Mucosa of descending colon (tissue), 3 donors: ENCODE measurements around the gene MYO10. TPM values are rescaled to one million over a fixed set of nuclear protein-coding genes. Genes with fewer than 3 reads are reported as not detected.

Source experiments
- ATAC-seq: fragments of 200-7000 bp; cut with Tn5 transposase; one replicate; pipeline ENCODE4 v1.9.1; 2020; ENCODE audit warnings: mild to moderate bottlenecking, moderate library complexity
- DNase-seq, 3 donors: peaks; one replicate each; pipeline ENCODE4 v3.0.0-alpha.2; 2020
- H3K36me3 ChIP-seq: fragments of 200-600 bp; one replicate; pipeline ENCODE4 v1.8.0; 2021; ENCODE audit warnings: low read depth, mild to moderate bottlenecking
- H3K4me1 ChIP-seq: fragments of 200-600 bp; one replicate; pipeline ENCODE4 v1.8.0; 2021; ENCODE audit warnings: low read depth, mild to moderate bottlenecking
- H3K4me3 ChIP-seq: fragments of 200-600 bp; one replicate; pipeline ENCODE4 v1.8.0; 2021; ENCODE audit warnings: mild to moderate bottlenecking
- H3K9me3 ChIP-seq: fragments of 200-600 bp; one replicate; pipeline ENCODE4 v1.8.0; 2021; ENCODE audit warnings: mild to moderate bottlenecking
- intact Hi-C, 2 donors: fragments of 100-400 bp; cut with DNase I in 1 of 2; cut with micrococcal nuclease in 1 of 2; formaldehyde crosslinking; loops; one replicate each; pipeline versions ENCODE4 v1.11.0 to v1.11.1; 2022; cut with DNase I, micrococcal nuclease
- total RNA-seq, 3 donors: library from RNA; stranded (reverse); fragmentation: NEBNext Ultra II Directional in 2 of 3; extraction: Animal tissue kit (Norgen Biotek cat#: 25700) in 2 of 3; gene quantifications; one replicate each; pipeline versions ENCODE4 v1.2.1 to v1.2.4, GENCODE V29; 2021 to 2023
- TF ChIP-seq, protein P1 (sequence below): fragments of 200-600 bp; IDR thresholded peaks from one replicate; pipeline ENCODE4 v1.8.0; 2022; ENCODE audit warnings: antibody characterized with exemption, mild to moderate bottlenecking
- donor health status: DM: no; HTN: no; CAD: no; lungs with moderate emphysema.
- donor health status: DM: no; HTN: no; CAD: no.
- donor health status: DM: no; HTN: yes; CAD: no.

MYO10 gene
- total RNA-seq, 3 donors from 2014 or later, result 29.4 to 87.8 (median 61.3) TPM

DNA sequence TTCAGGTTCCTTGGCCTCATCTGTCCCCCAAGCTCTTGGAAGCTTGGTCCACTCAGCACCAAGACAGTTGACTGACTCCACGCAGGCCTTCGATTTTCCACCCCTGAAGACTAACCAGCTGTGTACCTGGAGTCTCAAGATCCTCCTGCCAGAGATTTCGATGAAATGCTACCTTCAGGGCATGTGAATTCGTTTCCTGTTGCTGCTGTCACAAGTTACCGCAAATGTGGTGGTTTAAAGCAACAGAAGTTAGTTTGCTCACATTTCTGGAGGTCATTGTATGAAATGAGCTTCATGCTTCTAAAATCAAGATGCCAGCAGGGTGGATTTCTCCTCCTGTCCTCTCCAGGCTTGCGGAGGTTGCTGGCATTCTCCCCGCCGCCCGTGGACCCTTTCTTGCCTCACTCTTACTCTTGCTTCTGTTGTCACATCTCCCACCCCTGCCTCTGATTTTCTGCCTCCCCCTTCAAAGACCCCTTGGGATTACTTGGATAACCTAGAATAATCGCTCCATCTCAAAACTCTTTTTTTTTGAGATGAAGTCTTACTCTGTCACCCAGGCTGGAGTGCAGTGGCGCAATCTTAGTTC lies 291.7 kb downstream of the MYO10 start:
- Histone ChIP-seq H3K36me3 (no peaks in the 10 kb centered on the region), H3K4me1 (no peaks in the 10 kb centered on the region), H3K4me3 (no peak overlapping the region), H3K9me3 (no peaks in the 10 kb centered on the region)
- TF ChIP-seq, protein P1, sequence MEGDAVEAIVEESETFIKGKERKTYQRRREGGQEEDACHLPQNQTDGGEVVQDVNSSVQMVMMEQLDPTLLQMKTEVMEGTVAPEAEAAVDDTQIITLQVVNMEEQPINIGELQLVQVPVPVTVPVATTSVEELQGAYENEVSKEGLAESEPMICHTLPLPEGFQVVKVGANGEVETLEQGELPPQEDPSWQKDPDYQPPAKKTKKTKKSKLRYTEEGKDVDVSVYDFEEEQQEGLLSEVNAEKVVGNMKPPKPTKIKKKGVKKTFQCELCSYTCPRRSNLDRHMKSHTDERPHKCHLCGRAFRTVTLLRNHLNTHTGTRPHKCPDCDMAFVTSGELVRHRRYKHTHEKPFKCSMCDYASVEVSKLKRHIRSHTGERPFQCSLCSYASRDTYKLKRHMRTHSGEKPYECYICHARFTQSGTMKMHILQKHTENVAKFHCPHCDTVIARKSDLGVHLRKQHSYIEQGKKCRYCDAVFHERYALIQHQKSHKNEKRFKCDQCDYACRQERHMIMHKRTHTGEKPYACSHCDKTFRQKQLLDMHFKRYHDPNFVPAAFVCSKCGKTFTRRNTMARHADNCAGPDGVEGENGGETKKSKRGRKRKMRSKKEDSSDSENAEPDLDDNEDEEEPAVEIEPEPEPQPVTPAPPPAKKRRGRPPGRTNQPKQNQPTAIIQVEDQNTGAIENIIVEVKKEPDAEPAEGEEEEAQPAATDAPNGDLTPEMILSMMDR, result no peak
- intact Hi-C loops, result no loop called here
- DNase-seq (no peak), ATAC-seq (no peak)

DNA sequence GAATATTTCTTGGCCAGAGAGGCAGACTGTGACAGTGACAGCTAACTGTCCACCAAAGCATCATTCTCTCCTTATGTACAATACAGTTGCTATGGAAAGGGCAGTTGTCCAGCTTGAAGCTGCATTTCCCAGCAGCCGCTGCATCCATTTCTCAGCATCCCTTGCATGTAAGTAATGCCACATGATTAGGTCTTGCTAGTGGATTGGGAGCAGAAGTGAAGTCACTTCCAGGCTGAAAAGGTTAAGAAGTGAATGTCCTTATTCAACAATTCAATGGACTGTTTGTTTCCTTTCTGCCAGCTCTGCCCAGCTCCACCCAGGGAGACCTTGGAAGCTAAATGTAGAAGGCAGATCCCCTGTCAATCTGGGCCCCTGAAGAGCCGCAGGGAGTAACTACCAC lies 293.2 kb downstream of the MYO10 start:
- TF ChIP-seq, protein P1, result no peak
- DNase-seq (no peak), ATAC-seq (no peak)
- intact Hi-C loops, result no loop called here
- Histone ChIP-seq H3K4me1 (no peaks in the 10 kb centered on the region), H3K36me3 (no peaks in the 10 kb centered on the region), H3K4me3 (no peak overlapping the region), H3K9me3 (no peaks in the 10 kb centered on the region)

DNA sequence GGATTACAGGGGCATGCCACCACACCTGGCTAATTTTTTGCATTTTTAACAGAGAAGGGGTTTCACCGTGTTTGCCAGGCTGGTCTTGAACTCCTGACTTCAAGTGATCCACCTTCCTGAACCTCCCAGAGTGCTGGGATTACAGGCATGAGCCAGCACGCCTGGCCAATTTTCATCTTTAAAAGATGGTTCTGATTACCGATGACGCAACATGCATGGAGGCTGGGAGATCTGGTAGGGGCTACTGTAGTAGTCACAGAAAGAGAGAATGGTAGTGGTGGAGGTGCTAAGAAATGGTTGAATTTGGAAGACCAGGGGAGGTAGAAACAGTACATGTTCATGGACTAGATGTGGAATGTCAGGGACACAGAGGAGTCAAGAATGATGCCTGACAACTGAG lies 296.9 kb downstream of the MYO10 start:
- Histone ChIP-seq H3K4me1 (no peaks in the 10 kb centered on the region), H3K36me3 (no peaks in the 10 kb centered on the region), H3K9me3 (no peaks in the 10 kb centered on the region), H3K4me3 (no peak overlapping the region)
- no peak for ATAC-seq
- TF ChIP-seq, protein P1, result no peak
- DNase-seq, result no peak
- intact Hi-C loops, result no loop called here

DNA sequence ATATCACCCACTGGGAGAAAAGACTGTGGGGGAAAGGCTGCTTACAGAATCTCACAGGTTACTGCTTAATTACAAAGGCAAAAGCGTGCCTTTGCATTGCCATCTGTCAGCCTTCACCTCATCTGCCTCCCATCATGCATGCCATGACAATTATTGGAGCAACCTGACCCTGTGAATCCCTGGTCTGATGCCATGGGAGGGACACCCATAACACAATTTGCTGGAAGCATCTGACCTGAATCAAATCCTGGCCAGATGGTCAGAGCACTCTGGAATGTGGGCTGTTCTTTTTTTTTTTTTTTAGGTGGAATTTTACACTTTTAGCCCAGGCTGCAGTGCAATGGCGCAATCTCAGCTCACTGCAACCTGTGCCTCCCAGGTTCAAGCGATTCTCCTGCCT lies 307.7 kb downstream of the MYO10 start:
- TF ChIP-seq, protein P1, result no peak
- Histone ChIP-seq H3K36me3 (no peaks in the 10 kb centered on the region), H3K4me3 (no peak overlapping the region), H3K4me1 (no peaks in the 10 kb centered on the region), H3K9me3 (no peaks in the 10 kb centered on the region)
- ATAC-seq (no peak), DNase-seq (no peak)
- intact Hi-C loops, result no loop called here

DNA sequence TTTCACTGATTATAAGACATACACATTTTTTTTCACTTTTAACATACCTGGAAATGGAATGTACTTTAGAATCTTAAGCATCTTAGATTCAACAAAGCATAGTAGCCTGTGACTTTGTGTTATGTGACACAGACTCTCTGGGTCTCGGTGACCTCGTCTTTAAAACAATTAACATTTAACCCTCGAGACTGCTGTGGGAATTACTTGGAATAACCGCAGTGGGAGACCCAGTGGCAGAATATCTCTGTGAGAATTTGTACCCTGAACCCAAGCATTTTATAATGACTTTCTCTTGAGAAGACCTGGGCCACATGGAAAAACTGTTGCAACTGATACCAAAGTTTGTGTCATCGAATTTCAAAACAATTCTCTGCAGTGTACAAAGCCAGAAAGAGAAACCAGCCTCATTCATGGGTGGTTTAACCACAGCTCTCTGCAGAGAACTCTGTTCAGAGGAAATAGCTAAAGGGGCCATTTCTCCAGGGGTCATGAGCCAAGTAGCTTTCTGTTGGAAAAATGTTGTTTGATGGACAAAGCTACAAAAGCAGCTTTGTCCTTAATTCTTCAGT lies 309.3 kb downstream of the MYO10 start:
- TF ChIP-seq, protein P1, result no peak
- no peak overlapping the region for H3K4me3 ChIP-seq
- ATAC-seq (peak; percentile 39), DNase-seq (no peak)
- H3K9me3 ChIP-seq, result no peaks in the 10 kb centered on the region
- H3K4me1 ChIP-seq, result no peaks in the 10 kb centered on the region
- H3K36me3 ChIP-seq, result no peaks in the 10 kb centered on the region
- intact Hi-C loops, result no loop called here
